ENCODE data around the gene ODAD4.
"Not testable (repeated sequence)": the region's sequence is repeated elsewhere in the genome, so short reads cannot be mapped to it uniquely, and the experiment has no call there.

Gene ODAD4

GRCh38 chr17:41914358-41914766 is 16.1 kb upstream of the ODAD4 start:
- no peak for DNase-seq

- no peak for DNase-seq
These were observed 15.4 kb upstream of the ODAD4 start for GRCh38 chr17:41915020-41915419.

DNA sequence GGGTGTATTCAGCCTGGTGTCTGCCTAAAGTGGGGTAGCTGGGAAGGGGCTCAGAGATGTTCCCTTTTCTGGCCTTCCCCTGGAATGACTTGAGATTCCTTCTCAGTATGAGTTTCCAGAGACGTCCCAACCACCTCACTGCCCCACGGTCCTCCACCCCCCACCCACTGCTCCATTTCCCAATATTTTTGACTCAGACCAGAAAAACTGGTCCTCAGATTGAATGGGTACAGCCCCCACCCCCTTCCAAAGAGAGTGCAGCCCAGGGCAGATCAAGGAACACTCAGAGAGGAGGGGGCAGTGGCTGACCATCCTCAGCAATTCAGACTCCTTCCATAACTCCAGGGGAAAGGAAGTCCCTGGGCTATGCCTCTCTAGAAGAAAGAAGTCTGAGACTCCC is 14.9 kb upstream of the ODAD4 start:
- DNase-seq: no peak

- DNase-seq: no peak
These were observed 13.2 kb upstream of the ODAD4 start for GRCh38 chr17:41917192-41917591.

GRCh38 chr17:41917679-41918313 is 12.6 kb upstream of the ODAD4 start:
- DNase-seq: peak; percentile 42

GRCh38 chr17:41918314-41919164 is 11.9 kb upstream of the ODAD4 start, which contains the start of gene ACLY:
Gene ACLY, minus strand, starts transcription at chr17:41918951. Its CDS starts 5,078 bp downstream, at chr17:41913873.
- DNase-seq: peak; percentile 97

DNA sequence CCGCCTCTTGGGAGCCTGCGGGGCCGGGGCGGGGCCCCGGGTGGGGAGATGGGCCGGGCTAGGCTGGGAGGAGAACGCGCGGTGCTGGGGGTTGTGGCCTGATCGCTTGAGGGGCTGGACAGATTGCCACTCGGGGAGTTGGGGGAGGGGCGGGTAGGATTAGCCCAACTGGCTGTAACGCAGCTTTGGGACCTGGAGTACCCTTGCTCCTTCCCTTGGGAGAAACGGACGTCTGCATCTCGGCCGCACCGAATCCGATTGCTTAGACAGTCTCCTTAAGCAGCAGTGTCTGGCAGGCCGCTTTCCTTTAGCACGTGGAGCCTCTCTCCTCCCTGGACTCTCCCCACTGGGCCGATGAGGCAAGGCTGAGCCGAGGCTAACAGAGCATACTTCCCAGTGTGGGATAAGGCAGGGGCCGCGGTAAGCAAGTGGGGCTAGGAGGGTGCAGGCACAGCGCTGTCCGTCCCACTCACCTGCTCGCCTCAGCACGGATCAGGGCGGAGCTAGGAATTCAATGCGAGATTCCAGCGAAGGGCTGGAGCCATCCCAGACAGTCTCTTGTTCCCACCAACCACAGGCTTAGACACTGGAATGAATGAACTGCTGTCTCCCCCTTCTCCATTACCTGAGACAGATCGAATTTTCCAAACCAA is 11.1 kb upstream of the ODAD4 start:
- no peak for DNase-seq

GRCh38 chr17:41919840-41920579 is 10.4 kb upstream of the ODAD4 start:
- DNase-seq: no peak

GRCh38 chr17:41920580-41920955 is 9.8 kb upstream of the ODAD4 start:
- DNase-seq: no peak

GRCh38 chr17:41925991-41926590 is 4.3 kb upstream of the ODAD4 start:
- no peak for DNase-seq

DNA sequence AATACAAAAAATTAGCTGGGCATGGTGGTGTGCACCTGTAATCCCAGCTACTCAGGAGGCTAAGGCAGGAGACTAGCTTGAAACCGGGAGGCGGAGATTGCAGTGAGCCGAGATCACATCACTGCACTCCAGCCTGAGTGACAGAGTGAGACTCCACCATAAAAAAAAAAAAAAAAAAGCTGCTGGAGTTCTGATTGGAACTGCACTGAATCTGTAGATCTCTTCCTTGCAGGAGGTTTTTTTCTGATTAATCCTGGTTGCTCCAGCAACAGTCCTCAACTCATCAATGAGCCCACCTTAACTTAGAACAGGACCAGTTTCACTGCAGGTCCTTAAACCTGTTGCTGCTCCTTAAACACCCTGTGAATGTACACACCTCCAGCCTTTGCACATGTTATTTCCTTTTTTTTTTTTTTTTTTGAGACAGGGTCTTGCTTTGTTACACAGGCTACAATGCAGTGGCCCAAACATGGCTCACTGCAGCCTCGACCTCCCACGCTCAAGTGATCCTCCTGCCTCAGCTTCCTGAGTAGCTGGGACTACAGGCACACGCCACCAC is 1.6 kb upstream of the ODAD4 start:
- DNase-seq: no peak

DNA sequence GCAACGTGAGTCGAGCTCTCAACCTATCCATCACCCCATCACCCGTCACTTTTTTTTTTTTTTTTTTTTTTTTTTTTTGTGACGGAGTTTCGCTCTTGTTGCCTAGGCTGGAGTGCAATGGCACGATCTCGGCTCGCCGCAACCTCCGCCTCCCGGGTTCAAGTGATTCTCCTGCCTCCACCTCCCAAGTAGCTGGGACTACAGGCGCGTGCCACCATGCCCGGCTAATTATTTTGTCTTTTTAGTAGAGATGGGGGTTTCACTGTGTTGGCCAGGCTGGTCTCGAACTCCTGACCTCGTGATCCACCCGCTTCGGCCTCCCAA is 378 bp downstream of the ODAD4 start:
- DNase-seq: not testable (repeated sequence)

GRCh38 chr17:41931715-41932114 is 1.3 kb downstream of the ODAD4 start:
- not testable (repeated sequence) for DNase-seq

GRCh38 chr17:41932816-41933389 is 2.5 kb downstream of the ODAD4 start:
- no peak for DNase-seq

DNA sequence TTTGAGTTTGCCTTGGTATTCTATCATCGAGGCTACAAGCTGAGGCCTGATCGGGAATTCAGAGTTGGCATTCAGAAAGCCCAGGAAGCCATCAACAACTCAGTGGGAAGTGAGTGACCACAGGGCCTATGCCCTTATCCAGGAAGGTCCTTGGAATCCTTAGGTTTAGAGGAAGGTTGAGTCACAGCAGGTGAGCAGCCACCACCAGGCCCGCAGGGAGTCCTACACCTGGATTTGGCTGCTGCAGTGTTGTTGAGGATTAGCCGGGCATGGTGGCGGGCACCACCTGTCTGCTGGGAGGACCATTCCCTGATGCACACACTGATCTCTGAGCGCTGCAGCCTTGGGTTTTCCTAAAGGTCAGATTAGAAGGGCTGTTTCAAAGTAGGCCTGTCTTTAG is 5.2 kb downstream of the ODAD4 start:
- DNase-seq: no peak

DNA sequence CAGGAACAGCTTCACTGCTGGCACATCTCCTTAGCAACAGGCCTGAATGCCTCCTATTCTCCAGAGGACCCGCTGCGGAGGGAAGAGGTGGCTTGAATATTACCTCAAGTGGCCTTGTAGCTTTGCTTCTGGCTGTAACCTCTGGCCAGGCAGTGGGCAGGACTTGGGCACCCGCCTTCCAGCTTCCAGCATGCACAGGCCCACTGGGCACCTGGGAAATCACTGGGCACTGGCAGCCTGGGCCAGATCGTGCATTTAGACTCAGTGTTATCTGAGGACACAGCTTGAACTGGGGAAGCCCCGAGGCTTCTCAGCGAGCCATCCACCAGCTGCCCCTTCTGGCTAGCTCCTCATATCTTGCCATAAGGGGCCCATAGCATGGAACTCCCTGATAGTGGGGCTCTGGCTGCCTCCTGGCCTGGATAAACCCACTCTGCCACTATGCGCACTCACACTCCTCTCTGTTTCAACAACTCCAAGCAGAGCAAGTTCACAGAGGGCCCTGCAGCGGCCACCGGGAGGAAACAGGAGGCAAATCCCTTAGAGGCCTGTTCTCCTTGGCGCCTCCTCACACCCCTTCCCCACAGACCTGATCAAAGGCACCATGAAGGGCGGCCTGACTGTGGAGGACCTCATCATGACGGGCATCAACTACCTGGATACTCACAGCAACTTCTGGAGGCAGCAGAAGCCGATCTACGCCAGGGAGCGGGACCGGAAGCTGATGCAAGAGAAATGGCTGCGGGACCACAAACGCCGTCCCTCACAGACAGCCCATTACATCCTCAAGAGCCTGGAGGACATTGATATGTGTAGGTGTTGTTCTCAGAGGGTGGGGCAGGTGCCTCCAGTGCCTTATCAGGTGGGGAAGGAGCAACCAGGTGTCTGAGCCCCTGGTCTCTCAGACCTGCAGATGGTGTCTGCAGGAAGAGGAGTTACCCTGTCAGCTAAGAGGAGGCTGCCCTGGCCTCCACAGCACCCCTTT is 7.8 kb downstream of the ODAD4 start:
- DNase-seq: no peak

- no peak for DNase-seq
These were observed 8.8 kb downstream of the ODAD4 start for GRCh38 chr17:41939044-41939692.

DNA sequence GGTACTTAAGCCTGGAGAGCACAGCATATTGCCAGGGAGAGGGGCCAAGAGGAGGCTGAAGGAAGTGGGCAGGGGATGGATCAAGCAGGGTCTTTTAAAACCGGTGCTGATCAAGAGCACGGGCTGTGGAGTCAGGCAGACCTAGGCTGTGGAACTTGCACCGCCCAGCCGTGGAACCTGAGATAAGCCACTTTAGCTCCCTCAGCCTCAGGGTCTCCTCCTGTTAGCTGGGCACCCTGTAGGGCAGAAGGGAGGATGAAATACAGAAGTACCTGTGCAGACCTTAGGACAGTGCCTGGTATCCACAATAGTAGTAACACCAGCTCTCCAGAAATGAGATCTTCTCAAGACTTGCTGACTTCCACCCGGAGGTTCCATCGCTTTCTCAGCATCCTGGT is 9.3 kb downstream of the ODAD4 start:
- no peak for DNase-seq

- no peak for DNase-seq
These were observed 10.8 kb downstream of the ODAD4 start for GRCh38 chr17:41941168-41941567.

GRCh38 chr17:41942626-41943373 is 12.4 kb downstream of the ODAD4 start:
- DNase-seq: no peak
